DOHH2 (cell line): ENCODE results near the gene STAT5A.
"Not testable (repeated sequence)": the region's sequence is repeated elsewhere in the genome, so short reads cannot be mapped to it uniquely, and the experiment has no call there.

Experiments used
- H3F3A ChIP-seq: fragments of 200-600 bp; sonication (generic), shearing (Covaris generic); 2 replicates; pipeline ENCODE4 v1.6.0; 2016; ENCODE audit warnings: antibody characterized with exemption, mild to moderate bottlenecking; ENCODE audit not compliant: control insufficient read depth, insufficient read depth
- H3K27ac ChIP-seq: fragments of 200-600 bp; sonication (generic); 2 replicates; pipeline ENCODE4 v1.5.1; 2014; ENCODE audit warnings: low read depth, mild to moderate bottlenecking, low read length, moderate library complexity
- H3K27me3 ChIP-seq: fragments of 200-600 bp; sonication (generic); 2 replicates; pipeline ENCODE4 v1.6.1; 2014; ENCODE audit warnings: mild to moderate bottlenecking, low read length, mixed read lengths; ENCODE audit not compliant: control insufficient read depth
- H3K36me3 ChIP-seq: fragments of 200-600 bp; sonication (generic); 2 replicates; pipeline ENCODE4 v1.6.1; 2014; ENCODE audit warnings: mild to moderate bottlenecking, low read length, moderate library complexity, mixed read lengths; ENCODE audit not compliant: control insufficient read depth
- H3K4me1 ChIP-seq: fragments of 200-600 bp; sonication (generic); 2 replicates; pipeline ENCODE4 v1.6.1; 2014; ENCODE audit warnings: mild to moderate bottlenecking, low read length, mixed read lengths; ENCODE audit not compliant: control insufficient read depth
- H3K4me2 ChIP-seq: fragments of 200-600 bp; sonication (generic); 2 replicates; pipeline ENCODE4 v1.6.0; 2014; ENCODE audit warnings: mild to moderate bottlenecking, low read length, moderate library complexity
- H3K4me3 ChIP-seq: fragments of 200-600 bp; sonication (generic); 2 replicates; pipeline ENCODE4 v1.5.1; 2014; ENCODE audit warnings: mild to moderate bottlenecking, low read length, mixed read lengths
- H3K79me2 ChIP-seq: fragments of 200-600 bp; sonication (generic); 2 replicates; pipeline ENCODE4 v1.6.1; 2014; ENCODE audit warnings: mild to moderate bottlenecking, low read length, mixed read lengths; ENCODE audit not compliant: control insufficient read depth
- H3K9me2 ChIP-seq: fragments of 200-600 bp; sonication (generic); replicated peaks from 2 replicates; pipeline ENCODE4 v1.6.1; 2014; ENCODE audit warnings: mild to moderate bottlenecking, low read length, mixed read lengths; ENCODE audit not compliant: control insufficient read depth
- H3K9me3 ChIP-seq: fragments of 200-600 bp; sonication (generic); 2 replicates; pipeline ENCODE4 v1.6.1; 2014; ENCODE audit warnings: antibody characterized with exemption, low read length, mixed read lengths; ENCODE audit not compliant: control insufficient read depth, insufficient read depth
- H4K20me1 ChIP-seq: fragments of 200-600 bp; sonication (generic); 2 replicates; pipeline ENCODE4 v1.6.0; 2014; ENCODE audit warnings: low read depth, mild to moderate bottlenecking, antibody characterized with exemption, low read length, moderate library complexity; ENCODE audit not compliant: control insufficient read depth, insufficient read depth
- EZH2phosphoT487 ChIP-seq: fragments of 200-600 bp; sonication (generic); IDR thresholded peaks from 2 replicates; pipeline ENCODE4 v1.6.1; 2017; ENCODE audit warnings: borderline replicate concordance, mild to moderate bottlenecking, antibody characterized with exemption, low read length, moderate library complexity, mixed read lengths
- TF ChIP-seq, protein P1 (sequence below): fragments of 200-600 bp; sonication (generic); IDR thresholded peaks from one replicate; pipeline ENCODE4 v1.5.1; 2014; ENCODE audit warnings: antibody characterized with exemption, mild to moderate bottlenecking, low read depth, low read length; ENCODE audit not compliant: poor library complexity, severe bottlenecking

STAT5A gene

DNA sequence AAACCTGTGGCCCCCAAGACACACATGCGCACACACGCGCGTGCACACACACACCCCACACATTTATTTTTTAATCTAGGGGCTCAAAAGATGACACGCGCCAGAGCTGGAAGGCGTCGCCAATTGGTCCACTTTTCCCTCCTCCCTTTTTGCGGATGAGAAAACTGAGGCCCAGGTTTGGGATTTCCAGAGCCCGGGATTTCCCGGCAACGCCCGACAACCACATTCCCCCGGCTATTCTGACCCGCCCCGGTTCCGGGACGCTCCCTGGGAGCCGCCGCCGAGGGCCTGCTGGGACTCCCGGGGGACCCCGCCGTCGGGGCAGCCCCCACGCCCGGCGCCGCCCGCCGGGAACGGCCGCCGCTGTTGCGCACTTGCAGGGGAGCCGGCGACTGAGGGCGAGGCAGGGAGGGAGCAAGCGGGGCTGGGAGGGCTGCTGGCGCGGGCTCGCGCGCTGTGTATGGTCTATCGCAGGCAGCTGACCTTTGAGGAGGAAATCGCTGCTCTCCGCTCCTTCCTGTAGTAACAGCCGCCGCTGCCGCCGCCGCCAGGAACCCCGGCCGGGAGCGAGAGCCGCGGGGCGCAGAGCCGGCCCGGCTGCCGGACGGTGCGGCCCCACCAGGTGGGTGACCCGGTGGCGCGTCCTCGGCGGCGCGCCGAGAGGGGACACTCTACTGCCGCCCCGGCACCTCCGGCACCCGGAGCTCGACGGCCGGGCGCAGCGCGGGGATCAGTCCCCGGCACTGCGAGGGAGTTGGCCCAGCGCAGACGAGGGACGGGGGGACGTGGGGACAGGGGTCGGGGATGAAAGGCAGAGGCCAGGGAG is at the start of gene STAT5A:
Gene STAT5A, plus strand, starts transcription at position 522 of the 826 bp plus-strand sequence. CDS start 914 bp downstream, outside the sequence.
- Histone ChIP-seq H3K27me3 (peaks cover 11% of the 10 kb centered on the region; the same call in 1 of the 2 replicates), H3K4me2 (peak within 1 kb of the TSS; percentile 85), H3K36me3 (no peaks in the 10 kb centered on the region), H3K4me1 (peaks cover 50% of the 10 kb centered on the region), H3F3A (no peaks in the 10 kb centered on the region), H3K4me3 (peak within 1 kb of the TSS; percentile 74), H3K9me2 (no peaks in the 10 kb centered on the region), H3K27ac (peak within 1 kb of the TSS; percentile 38), H4K20me1 (no peaks in the 10 kb centered on the region; the same call in 1 of the 2 replicates), H3K79me2 (no peaks in the 10 kb centered on the region; the same call in 1 of the 2 replicates), H3K9me3 (no peaks in the 10 kb centered on the region)
- TF ChIP-seq, protein P1, sequence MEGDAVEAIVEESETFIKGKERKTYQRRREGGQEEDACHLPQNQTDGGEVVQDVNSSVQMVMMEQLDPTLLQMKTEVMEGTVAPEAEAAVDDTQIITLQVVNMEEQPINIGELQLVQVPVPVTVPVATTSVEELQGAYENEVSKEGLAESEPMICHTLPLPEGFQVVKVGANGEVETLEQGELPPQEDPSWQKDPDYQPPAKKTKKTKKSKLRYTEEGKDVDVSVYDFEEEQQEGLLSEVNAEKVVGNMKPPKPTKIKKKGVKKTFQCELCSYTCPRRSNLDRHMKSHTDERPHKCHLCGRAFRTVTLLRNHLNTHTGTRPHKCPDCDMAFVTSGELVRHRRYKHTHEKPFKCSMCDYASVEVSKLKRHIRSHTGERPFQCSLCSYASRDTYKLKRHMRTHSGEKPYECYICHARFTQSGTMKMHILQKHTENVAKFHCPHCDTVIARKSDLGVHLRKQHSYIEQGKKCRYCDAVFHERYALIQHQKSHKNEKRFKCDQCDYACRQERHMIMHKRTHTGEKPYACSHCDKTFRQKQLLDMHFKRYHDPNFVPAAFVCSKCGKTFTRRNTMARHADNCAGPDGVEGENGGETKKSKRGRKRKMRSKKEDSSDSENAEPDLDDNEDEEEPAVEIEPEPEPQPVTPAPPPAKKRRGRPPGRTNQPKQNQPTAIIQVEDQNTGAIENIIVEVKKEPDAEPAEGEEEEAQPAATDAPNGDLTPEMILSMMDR = no peak
- no peak for TF ChIP-seq EZH2phosphoT487

DNA sequence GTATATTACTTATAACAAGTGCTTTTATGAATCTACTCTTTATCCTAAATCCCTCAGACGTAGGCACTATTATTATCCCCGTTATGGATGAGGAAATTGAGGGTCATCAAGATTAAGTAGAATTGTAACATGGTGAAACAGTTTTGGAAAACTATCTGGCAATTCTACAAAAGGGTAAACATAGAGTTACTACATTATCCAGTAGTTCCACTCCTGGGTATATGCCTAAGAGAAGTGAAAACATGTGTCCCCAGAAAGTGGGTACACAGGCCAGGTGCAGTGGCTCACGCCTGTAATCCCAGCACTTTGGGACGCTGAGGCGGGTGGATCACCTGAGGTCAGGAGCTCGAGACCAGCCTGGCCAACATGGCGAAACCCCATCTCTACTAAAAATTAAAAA is 48.7 kb upstream of the STAT5A start:
- H3K4me2 ChIP-seq, H3K27ac ChIP-seq, H3K9me3 ChIP-seq, H3K27me3 ChIP-seq, H3K36me3 ChIP-seq, H3F3A ChIP-seq, H3K4me1 ChIP-seq, H4K20me1 ChIP-seq, H3K4me3 ChIP-seq, H3K9me2 ChIP-seq: not testable (repeated sequence)
- peaks cover 83% of the 10 kb centered on the region for H3K79me2 ChIP-seq

DNA sequence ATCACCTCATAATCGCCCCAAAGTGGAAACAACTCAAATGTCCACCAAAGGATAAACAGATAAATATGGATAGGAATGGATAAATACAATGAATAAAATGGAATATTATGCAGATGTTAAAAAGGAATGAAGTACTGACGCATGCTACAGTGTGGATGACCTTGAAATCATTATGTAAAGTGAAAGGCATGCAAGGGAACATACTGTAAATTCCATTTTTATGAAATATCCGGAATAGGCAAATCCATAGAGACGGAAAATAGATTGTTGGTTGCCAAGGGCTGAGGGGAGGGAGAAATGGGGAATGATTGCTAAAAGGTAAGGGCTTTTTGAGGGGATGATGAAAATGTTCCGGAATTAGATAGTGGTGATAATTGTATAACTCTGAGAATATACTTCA is 48.1 kb upstream of the STAT5A start:
- Histone ChIP-seq H4K20me1 (peaks cover 9% of the 10 kb centered on the region; the same call in 1 of the 2 replicates), H3K4me1 (no peaks in the 10 kb centered on the region; the same call in 1 of the 2 replicates), H3K36me3 (no peaks in the 10 kb centered on the region), H3K9me3 (no peaks in the 10 kb centered on the region), H3K9me2 (no peaks in the 10 kb centered on the region), H3K79me2 (peaks cover 79% of the 10 kb centered on the region), H3F3A (peaks cover 2% of the 10 kb centered on the region; the same call in 1 of the 2 replicates), H3K27ac (no peak overlapping the region), H3K4me3 (no peak overlapping the region), H3K27me3 (no peaks in the 10 kb centered on the region), H3K4me2 (no peak overlapping the region)
- TF ChIP-seq, protein P1 = no peak
- no peak for TF ChIP-seq EZH2phosphoT487

- not testable (repeated sequence) for H4K20me1 ChIP-seq, H3K4me2 ChIP-seq, H3K36me3 ChIP-seq, H3K9me3 ChIP-seq, H3F3A ChIP-seq, H3K9me2 ChIP-seq, H3K27me3 ChIP-seq, H3K27ac ChIP-seq, H3K4me3 ChIP-seq, H3K4me1 ChIP-seq
- H3K79me2 ChIP-seq = peaks cover 77% of the 10 kb centered on the region
These were observed 47.4 kb upstream of the STAT5A start for GRCh38 chr17:42240863-42241262.
